OCI-LY3 (cell line): ENCODE measurements around the gene RASD1.

ENCODE experiments used
- H2AFZ ChIP-seq: fragments of 200-600, 300-600 bp; shearing (Covaris generic); 2 replicates; pipeline ENCODE4 v1.6.0; 2014; ENCODE audit warnings: antibody characterized with exemption, low read depth, low read length
- H3K27ac ChIP-seq: fragments of 200-600, 300-600 bp; sonication (generic); 2 replicates; pipeline ENCODE4 v1.5.1; 2014; ENCODE audit warnings: mild to moderate bottlenecking, low read length, moderate library complexity, mixed read lengths
- H3K27me3 ChIP-seq: fragments of 200-600, 300-600 bp; sonication (generic); 2 replicates; pipeline ENCODE4 v1.6.1; 2014; ENCODE audit warnings: low read depth, low read length, mixed read lengths
- H3K36me3 ChIP-seq: fragments of 200-600, 300-600 bp; sonication (generic); replicated peaks from 2 replicates; pipeline ENCODE3; 2014; ENCODE audit warnings: low read depth, low read length, mixed read lengths
- H3K4me1 ChIP-seq: fragments of 300-600, 200-600 bp; sonication (generic); 2 replicates; pipeline ENCODE4 v1.6.1; 2014; ENCODE audit warnings: low read length, mixed read lengths
- H3K4me2 ChIP-seq: fragments of 200-600, 300-600 bp; sonication (generic); 2 replicates; pipeline ENCODE4 v1.6.1; 2014; ENCODE audit warnings: low read length, mixed read lengths
- H3K4me3 ChIP-seq: fragments of 300-600, 200-600 bp; sonication (generic); 2 replicates; pipeline ENCODE4 v1.5.1; 2014; ENCODE audit warnings: antibody characterized with exemption, mild to moderate bottlenecking, low read length, moderate library complexity
- H3K79me2 ChIP-seq: fragments of 300-600, 200-600 bp; shearing (Covaris generic); 2 replicates; pipeline ENCODE4 v1.6.1; 2014; ENCODE audit warnings: mild to moderate bottlenecking, low read length, mixed read lengths
- H3K9ac ChIP-seq: fragments of 300-600, 200-600 bp; shearing (Covaris generic); 2 replicates; pipeline ENCODE4 v1.6.0; 2014; ENCODE audit warnings: mild to moderate bottlenecking, low read length, moderate library complexity
- H3K9me3 ChIP-seq: fragments of 200-600, 300-600 bp; shearing (Covaris generic); 2 replicates; pipeline ENCODE4 v1.6.1; 2014; ENCODE audit warnings: low read length, mixed read lengths; ENCODE audit not compliant: insufficient read depth
- H4K20me1 ChIP-seq: fragments of 200-600, 300-600 bp; sonication (generic); 2 replicates; pipeline ENCODE4 v1.6.1; 2016; ENCODE audit warnings: low read length, mixed read lengths; ENCODE audit not compliant: insufficient read depth
- CTCF ChIP-seq: fragments of 200-600, 300-600 bp; sonication (generic); IDR thresholded peaks from 2 replicates; pipeline ENCODE4 v1.5.1; 2014; ENCODE audit warnings: antibody characterized with exemption, low read length, low read depth
- EZH2phosphoT487 ChIP-seq: fragments of 200-600 bp; shearing (Covaris generic); IDR thresholded peaks from 2 replicates; pipeline ENCODE4 v1.6.1; 2018; ENCODE audit warnings: antibody characterized with exemption, mixed run types, low read depth

Gene RASD1

DNA sequence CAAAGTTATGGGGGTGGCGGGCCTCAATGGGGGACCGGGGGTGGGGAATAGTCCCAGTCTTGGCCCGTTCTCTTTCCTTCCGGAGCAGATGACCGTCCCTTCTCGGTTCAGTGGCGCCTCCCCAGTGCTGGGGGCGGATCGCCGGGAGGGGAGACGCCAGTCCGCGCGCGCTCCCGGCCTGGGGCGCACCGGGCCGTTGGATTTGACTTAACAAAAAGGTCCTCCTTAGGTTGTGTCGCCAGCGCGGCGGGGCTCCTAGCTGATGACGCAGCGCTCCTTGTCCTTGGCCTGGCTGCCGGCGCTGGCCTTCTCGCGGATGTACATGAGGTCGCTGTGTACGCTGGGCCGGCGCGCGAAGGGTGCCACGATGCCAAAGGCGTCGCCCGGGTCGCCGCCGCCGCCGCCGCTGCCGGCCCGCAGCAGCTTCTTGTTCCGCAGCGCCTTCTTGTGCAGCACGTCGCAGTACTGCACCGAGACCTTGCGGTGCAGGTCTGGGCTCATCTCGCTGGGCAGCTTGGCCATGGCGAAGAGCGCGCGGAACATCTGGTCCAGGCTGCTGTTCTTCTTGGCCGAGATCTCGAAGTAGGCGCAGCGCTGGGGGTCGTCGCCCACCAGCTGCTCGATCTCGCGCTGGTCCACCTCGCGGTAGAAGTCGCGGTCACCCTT lies 1.2 kb downstream of the RASD1 start:
- no peaks in the 10 kb centered on the region for H3K79me2 ChIP-seq
- no peak overlapping the region for H3K4me3 ChIP-seq
- no peak overlapping the region for H2AFZ ChIP-seq
- H3K27me3 ChIP-seq, result no peaks in the 10 kb centered on the region
- no peak overlapping the region for H3K4me2 ChIP-seq
- H3K9ac ChIP-seq, result no peak overlapping the region
- no peak overlapping the region for H3K27ac ChIP-seq
- H3K9me3 ChIP-seq, result no peaks in the 10 kb centered on the region
- H4K20me1 ChIP-seq, result no peaks in the 10 kb centered on the region
- no peak for TF ChIP-seq CTCF
- TF ChIP-seq EZH2phosphoT487, result no peak
- H3K4me1 ChIP-seq, result no peaks in the 10 kb centered on the region
- H3K36me3 ChIP-seq, result no peaks in the 10 kb centered on the region

GRCh38 chr17:17494499-17494869 lies 1.7 kb downstream of the RASD1 start:
- H3K4me2 ChIP-seq, result no peak overlapping the region
- H3K79me2 ChIP-seq, result no peaks in the 10 kb centered on the region
- H2AFZ ChIP-seq, result no peak overlapping the region
- no peak overlapping the region for H3K27ac ChIP-seq
- H3K27me3 ChIP-seq, result no peaks in the 10 kb centered on the region
- H4K20me1 ChIP-seq, result no peaks in the 10 kb centered on the region
- no peaks in the 10 kb centered on the region for H3K9me3 ChIP-seq
- no peak for TF ChIP-seq CTCF
- TF ChIP-seq EZH2phosphoT487, result no peak
- H3K36me3 ChIP-seq, result no peaks in the 10 kb centered on the region
- H3K9ac ChIP-seq, result no peak overlapping the region
- H3K4me1 ChIP-seq, result no peaks in the 10 kb centered on the region
- H3K4me3 ChIP-seq, result no peak overlapping the region

GRCh38 chr17:17493986-17494466 lies 2.2 kb downstream of the RASD1 start:
- H3K4me1 ChIP-seq, result no peaks in the 10 kb centered on the region
- H3K4me2 ChIP-seq, result no peak overlapping the region
- no peak overlapping the region for H3K27ac ChIP-seq
- TF ChIP-seq EZH2phosphoT487 (no peak), CTCF (no peak)
- no peak overlapping the region for H3K9ac ChIP-seq
- no peaks in the 10 kb centered on the region for H3K79me2 ChIP-seq
- H3K36me3 ChIP-seq, result no peaks in the 10 kb centered on the region
- no peak overlapping the region for H2AFZ ChIP-seq
- H3K27me3 ChIP-seq, result no peaks in the 10 kb centered on the region
- H4K20me1 ChIP-seq, result no peaks in the 10 kb centered on the region
- no peak overlapping the region for H3K4me3 ChIP-seq
- H3K9me3 ChIP-seq, result no peaks in the 10 kb centered on the region

- H2AFZ ChIP-seq, result no peak overlapping the region
- no peaks in the 10 kb centered on the region for H3K27me3 ChIP-seq
- H3K27ac ChIP-seq, result no peak overlapping the region
These were observed 2.8 kb downstream of the RASD1 start for GRCh38 chr17:17493249-17493985.

More at GRCh38 chr17:17493249-17493985, 2.8 kb downstream of the RASD1 start:
- H4K20me1 ChIP-seq, result no peaks in the 10 kb centered on the region
- no peaks in the 10 kb centered on the region for H3K36me3 ChIP-seq
- no peak overlapping the region for H3K9ac ChIP-seq
- no peaks in the 10 kb centered on the region for H3K9me3 ChIP-seq
- H3K4me1 ChIP-seq, result no peaks in the 10 kb centered on the region
- H3K4me2 ChIP-seq, result no peak overlapping the region
- H3K4me3 ChIP-seq, result no peak overlapping the region
- H3K79me2 ChIP-seq, result no peaks in the 10 kb centered on the region
- no peak for TF ChIP-seq EZH2phosphoT487
- TF ChIP-seq CTCF, result no peak
